Tibial nerve (tissue), 4 donors: ENCODE data around the gene PARD3B.

Experiments
- CTCF ChIP-seq, 5 experiments: fragments of 200-600 bp in 3 of 5; fragments of 450-650 bp in 2 of 5; sonication (generic) in 3 of 5; IDR thresholded peaks; one replicate each; pipeline ENCODE4 v1.5.1; 2016 to 2019; ENCODE audit warnings: antibody characterized with exemption in 5 of 5, mild to moderate bottlenecking in 3 of 5, moderate library complexity in 2 of 5
- EP300 ChIP-seq, 2 donors: sonication (generic); formaldehyde crosslinking; IDR thresholded peaks; one replicate each; pipeline ENCODE4 v1.6.1; 2017; ENCODE audit warnings: antibody characterized with exemption in 2 of 2, mild to moderate bottlenecking in 1 of 2
- POLR2A ChIP-seq, 2 donors: fragments of 450-650 bp; IDR thresholded peaks; one replicate each; pipeline ENCODE4 v1.6.1; 2017; ENCODE audit warnings: antibody characterized with exemption in 2 of 2, mild to moderate bottlenecking in 2 of 2, moderate library complexity in 2 of 2

GRCh38 chr2:205103699-205104098 lies 558.4 kb downstream of the PARD3B start:
- no peak for TF ChIP-seq CTCF (IDR thresholded peaks at IDR 0.05)
- no peak for TF ChIP-seq POLR2A (IDR thresholded peaks at IDR 0.05)
- no peak for TF ChIP-seq EP300 (IDR thresholded peaks at IDR 0.05)
